ENCODE data around the gene ACIN1.

GRCh38 chr14:23034498-23035302 lies 60.2 kb downstream of the ACIN1 start, which contains the start of gene PSMB5:
- TF ChIP-seq CTCF (IDR thresholded peaks at IDR 0.05; ENCODE audit: insufficient read depth, low read length, poor library complexity, severe bottlenecking) (no peak), EZH2phosphoT487 (conservative IDR thresholded peaks at IDR 0.05; ENCODE audit: low read length) (no peak)
